Right forelimb (tissue), 1 donor: ENCODE data around the gene HSPB6.

Source experiments
- DNase-seq: peaks from one replicate; pipeline ENCODE4 v3.0.0-alpha.2; 2018

The HSPB6 gene

GRCh38 chr19:35744430-35745327 is 12.2 kb downstream of the HSPB6 start:
- peak; percentile 94 for DNase-seq

DNA sequence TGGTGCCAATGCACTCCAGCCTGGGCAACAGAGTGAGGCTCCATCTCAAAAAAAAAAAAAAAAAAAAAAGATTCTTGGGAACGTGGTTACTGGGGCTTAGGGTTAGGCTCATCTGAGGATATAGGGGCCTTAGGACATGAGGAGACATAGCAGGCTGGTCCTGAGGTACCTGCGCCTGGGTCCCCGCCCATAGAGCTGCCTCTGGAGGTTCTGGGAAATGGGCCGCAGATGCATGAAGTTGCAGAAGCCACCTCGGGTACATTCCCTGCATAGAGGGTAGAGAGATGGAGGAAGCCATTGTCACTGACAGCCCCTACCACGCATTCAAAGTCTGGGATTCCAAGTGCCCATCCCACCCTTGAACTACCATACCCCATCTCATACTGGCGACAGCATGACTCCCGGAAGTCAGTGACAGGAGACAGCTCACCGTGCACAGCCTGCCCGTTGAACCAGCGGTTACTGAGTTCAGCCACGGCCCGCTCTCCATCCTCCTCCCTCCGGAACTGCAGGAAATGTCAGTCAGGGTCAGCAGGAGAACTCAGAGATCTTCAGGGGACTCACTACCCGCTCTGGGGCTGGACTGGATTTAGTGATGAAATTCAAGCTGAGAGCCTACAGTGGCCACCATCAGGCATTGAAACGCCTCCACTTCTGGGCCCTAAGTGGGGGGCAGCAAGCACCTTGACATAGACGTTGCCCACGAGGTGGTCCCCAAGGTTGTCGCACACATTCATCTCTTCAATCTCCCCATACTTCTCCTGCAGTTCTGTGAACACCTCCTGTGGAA is 13.0 kb downstream of the HSPB6 start:
- no peak for DNase-seq

DNA sequence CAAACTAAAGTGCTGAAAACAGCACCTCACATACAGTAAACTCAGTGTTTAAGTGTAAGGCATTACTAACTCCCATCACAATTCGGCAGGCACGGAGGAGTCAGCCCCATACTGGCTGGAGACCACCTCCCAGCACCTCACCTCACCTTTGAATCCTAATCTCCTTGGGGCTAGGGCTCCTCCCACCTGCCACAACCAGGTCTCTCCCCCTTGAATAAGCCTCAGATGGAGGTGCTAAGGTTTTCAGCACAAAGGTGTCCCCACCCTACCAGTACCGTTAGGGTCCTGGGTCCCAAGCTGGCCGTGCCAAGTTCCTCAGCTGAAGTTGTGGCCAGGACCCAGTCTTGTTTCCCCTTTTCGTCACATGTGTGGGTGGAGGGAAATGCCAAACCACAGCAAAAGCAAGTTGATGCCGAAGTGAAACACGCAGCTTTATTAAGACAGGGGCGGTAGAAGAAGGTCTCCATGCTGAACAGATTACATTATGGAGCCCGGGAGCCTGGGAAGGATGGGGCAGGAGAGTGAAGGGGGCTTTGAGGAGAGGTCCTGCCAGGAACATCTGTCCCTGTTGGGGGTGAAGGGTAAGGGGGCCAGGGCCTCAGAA is 14.6 kb downstream of the HSPB6 start, which contains the start of gene IGFLR1:
Gene IGFLR1, minus strand, starts transcription at position 332 of the 604 bp plus-strand sequence. CDS start 1,272 bp downstream, outside the sequence.
- DNase-seq, result no peak

GRCh38 chr19:35741203-35741515 is 15.7 kb downstream of the HSPB6 start:
- no peak for DNase-seq

- peak; percentile 98 for DNase-seq
Measured at GRCh38 chr19:35740423-35741202, 16.2 kb downstream of the HSPB6 start.

DNA sequence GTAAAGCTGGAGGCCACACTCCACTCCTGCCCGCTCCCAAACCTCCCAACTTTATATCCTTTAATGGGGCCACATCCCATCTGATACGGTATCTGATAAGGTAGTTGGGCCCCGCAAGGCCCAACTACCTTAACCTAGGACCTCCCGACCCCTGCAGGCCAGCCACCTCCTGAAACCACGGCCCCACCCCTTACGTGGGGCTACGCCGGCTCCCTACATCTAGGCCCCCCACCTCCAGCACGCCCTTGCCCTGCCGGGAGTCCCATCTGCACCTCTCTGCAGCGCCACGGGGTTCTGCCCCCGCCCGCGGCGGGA is 16.8 kb downstream of the HSPB6 start:
- no peak for DNase-seq

DNA sequence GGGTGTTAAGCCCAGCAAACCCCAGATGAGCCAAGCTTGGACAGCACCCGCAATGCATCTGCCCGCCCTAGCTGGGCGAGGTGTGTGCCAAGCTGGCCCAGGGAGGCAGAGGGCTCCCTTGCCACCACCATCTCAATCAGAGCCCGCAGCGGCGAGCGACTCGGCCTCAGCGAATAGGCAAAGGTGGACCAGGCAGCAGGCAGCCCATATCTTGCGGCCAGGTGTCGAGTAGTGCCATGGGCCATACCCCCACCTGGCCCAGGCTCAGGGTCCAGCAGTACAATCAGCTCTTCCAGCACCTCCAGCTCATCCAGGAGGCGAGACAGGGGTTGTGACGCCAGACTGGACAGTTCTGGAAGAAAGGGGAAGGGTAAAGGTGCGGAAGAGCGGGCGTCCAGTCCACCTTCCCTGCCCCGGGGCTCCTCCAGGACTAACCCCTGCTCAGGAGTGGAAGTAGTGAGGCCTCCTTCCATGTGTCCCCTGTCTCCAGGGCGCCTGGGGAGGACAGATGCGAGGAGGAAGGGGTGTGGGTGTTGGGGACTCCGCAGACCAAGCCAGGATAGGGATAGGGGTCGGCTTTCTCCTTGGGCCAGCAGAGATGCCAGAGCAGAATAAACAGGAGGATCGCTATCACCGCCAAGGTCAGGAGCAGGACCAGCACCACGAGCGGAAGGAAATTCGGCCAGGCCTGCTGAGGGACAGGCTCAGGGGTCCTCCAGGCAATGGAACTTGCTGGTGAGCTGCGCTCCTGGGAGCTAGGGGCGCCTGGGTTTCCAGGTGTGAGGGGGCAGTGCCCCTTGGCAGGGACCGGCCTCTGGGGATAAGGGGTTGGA is 17.3 kb downstream of the HSPB6 start:
- DNase-seq, result no peak

DNA sequence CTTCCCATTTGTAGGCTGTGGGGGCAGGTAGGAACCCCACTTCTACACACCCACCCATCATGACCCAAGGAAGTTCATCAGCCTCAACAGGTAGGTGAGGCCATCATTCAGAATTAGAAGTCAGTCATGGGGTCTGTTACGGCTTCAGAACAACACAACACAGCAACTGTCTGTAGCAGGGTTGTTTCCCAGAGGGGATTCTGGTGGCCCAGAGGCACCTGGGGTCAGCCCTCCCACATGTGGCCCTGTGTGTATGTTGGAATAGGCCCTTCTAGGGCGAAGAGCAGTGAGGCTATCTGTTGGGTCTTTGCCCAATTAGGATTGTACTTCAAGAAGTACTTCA is 18.0 kb downstream of the HSPB6 start:
- no peak for DNase-seq

GRCh38 chr19:35738021-35738886 is 18.6 kb downstream of the HSPB6 start:
- no peak for DNase-seq

- DNase-seq, result no peak
Measured at GRCh38 chr19:35736913-35737886, 19.6 kb downstream of the HSPB6 start.

DNA sequence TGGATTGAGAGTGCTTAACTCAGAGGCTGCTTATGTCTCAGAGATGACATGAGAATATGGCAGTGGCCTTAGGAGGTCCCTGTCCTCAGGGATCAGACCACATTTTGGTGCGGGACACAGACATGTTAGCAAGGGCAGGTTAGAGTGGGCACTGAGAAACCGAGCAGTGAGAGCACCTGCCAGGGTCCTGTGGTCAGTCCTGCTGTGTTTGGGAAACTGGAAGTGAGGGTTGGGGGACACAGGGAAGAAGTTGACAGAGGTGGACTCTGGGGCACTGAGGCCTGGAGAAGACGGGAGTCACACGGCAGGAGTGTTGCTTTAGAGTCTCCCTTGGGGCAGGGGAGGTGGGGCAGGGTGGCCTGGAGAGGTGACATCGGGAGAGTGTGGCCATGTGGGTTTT is 21.9 kb downstream of the HSPB6 start:
- DNase-seq, result no peak

DNA sequence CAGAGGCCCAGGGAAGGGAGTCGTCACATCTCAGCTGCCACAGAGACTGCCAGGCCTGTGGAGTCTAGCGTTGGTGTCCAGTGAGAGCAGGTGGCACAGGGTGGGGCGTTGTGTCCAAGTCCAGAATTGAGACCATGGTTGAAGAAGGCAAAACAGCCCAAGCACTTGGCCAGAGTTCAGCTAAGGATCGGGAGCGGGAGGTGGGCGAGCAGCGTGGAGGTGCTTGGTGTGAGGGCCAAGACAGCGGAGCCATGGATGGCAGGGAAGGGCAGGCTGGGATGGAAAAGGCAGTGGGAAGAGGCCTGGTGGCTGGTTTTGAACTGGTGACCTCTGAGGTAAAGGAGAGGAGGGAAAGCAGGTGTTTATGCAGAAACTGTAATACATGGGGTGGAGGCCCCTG is 22.6 kb downstream of the HSPB6 start:
- DNase-seq, result no peak

DNA sequence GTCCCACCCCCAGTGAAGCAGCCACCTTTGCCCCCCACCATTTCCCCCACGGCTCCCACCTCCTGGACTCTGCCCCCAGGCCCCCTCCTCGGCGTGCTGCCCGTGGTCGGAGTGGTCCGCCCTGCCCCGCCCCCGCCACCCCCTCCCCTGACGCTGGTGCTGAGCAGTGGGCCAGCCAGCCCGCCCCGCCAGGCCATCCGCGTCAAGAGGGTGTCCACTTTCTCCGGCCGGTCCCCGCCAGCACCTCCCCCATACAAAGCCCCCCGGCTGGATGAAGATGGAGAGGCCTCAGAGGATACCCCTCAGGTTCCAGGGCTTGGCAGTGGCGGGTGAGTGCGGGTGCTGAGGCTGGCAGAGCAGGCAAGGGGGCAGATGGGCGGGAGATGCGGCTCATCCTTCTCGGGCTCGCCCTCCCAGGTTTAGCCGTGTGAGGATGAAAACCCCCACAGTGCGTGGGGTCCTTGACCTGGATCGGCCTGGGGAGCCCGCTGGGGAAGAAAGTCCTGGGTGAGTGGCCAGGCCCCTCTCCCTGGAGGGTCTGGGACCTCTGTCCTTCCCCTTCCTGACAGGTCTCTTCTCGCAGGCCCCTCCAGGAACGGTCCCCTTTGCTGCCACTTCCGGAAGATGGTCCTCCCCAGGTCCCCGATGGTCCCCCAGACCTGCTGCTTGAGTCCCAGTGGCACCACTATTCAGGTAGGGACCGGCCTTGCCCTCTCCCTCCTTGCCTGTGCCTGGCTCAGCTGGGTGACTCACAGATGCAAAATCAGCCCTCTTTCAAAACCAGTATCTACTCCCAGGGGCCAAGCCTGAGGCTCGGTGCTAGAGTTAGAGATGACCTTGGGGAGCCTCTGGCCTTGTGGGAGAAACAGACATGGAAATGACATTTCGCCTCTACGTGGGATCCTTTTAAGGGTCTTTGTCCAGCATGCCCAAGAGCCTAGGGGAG is 23.4 kb downstream of the HSPB6 start:
- DNase-seq, result no peak

GRCh38 chr19:35732540-35733179 is 24.2 kb downstream of the HSPB6 start:
- no peak for DNase-seq

- DNase-seq, result no peak
Measured at GRCh38 chr19:35731779-35732405, 24.9 kb downstream of the HSPB6 start.

- no peak for DNase-seq
Measured at GRCh38 chr19:35731353-35731752, 25.5 kb downstream of the HSPB6 start.

- DNase-seq, result no peak
Measured at GRCh38 chr19:35730326-35730725, 26.5 kb downstream of the HSPB6 start.

DNA sequence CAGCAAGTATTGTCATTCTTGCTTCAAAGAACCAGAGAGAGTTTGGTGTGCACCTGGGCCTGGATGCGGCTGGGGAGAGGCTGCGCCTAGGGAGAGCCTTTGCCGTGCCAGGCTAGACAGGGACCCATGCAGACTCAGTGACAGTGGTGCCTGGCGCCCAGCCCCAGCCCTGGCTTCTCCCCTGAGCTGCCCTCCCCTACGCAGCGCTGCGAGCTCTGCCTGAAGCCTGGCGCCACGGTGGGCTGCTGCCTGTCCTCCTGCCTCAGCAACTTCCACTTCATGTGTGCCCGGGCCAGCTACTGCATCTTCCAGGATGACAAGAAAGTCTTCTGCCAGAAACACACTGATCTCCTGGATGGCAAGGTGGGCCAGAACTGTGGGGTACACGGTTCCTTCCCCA is 27.1 kb downstream of the HSPB6 start:
- DNase-seq, result no peak
